ENCODE measurements around the gene TRIM66. TPM values are rescaled to one million over a fixed set of nuclear protein-coding genes. Genes with fewer than 3 reads are reported as not detected.

TRIM66 gene
- total and polyA plus RNA-seq, 4 donors, result 3.4 to 18.7 (median 8.9) TPM

GRCh38 chr11:8709777-8710176 lies 27.3 kb upstream of the TRIM66 start:
- Histone ChIP-seq H3K9me3 (ENCODE audit: control insufficient read depth, low read length) (no peaks in the 10 kb centered on the region), H3K27ac (ENCODE audit: low read depth in 1 of 2, low read length in 2 of 2) (peak overlapping the region; percentile 53 to 55), H3K36me3 (ENCODE audit: control insufficient read depth in 1 of 2, insufficient read depth in 2 of 2, low read length in 1 of 2) (no peaks in the 10 kb centered on the region), H3K4me3 (ENCODE audit: low read length in 2 of 2) (no peak overlapping the region), H3K4me1 (ENCODE audit: control insufficient read depth in 1 of 2, insufficient read depth in 2 of 2, low read length in 2 of 2) (no peaks in the 10 kb centered on the region), H3K27me3 (ENCODE audit: control insufficient read depth in 1 of 2, insufficient read depth in 2 of 2, low read length in 1 of 2) (no peaks in the 10 kb centered on the region)
- ATAC-seq (ENCODE audit: low FRiP score) (no peak), DNase-seq (no peak)
- intact Hi-C loops (cut with DNase I), result loop anchor here in 1 of 2 donors (2.0 to 5.0 kb wide), 2 partner anchors 21 to 98 kb away; no protein-coding TSS in a partner anchor
- WGBS, 2 donors, result 90 to 91% methylated on average over 4 of the region's 4 CpGs

- ATAC-seq (ENCODE audit: low FRiP score) (peak; percentile 91), DNase-seq (peak; percentile 96 to 98)
- Histone ChIP-seq H3K9me3 (ENCODE audit: control insufficient read depth, low read length) (no peaks in the 10 kb centered on the region), H3K27me3 (ENCODE audit: control insufficient read depth in 1 of 2, insufficient read depth in 2 of 2, low read length in 1 of 2) (no peaks in the 10 kb centered on the region), H3K4me3 (ENCODE audit: low read length in 2 of 2) (no peak overlapping the region), H3K4me1 (ENCODE audit: control insufficient read depth in 1 of 2, insufficient read depth in 2 of 2, low read length in 2 of 2) (no peaks in the 10 kb centered on the region), H3K36me3 (ENCODE audit: control insufficient read depth in 1 of 2, insufficient read depth in 2 of 2, low read length in 1 of 2) (no peaks in the 10 kb centered on the region), H3K27ac (ENCODE audit: low read depth in 1 of 2, low read length in 2 of 2) (peak overlapping the region; percentile 76 to 95)
- intact Hi-C loops (cut with DNase I), result loop anchor here in 1 of 2 donors (2.0 to 5.0 kb wide), 2 partner anchors 20 to 98 kb away; no protein-coding TSS in a partner anchor
- WGBS, 2 donors, result 7 to 9% methylated on average over 12 of the region's 12 CpGs
Observed at GRCh38 chr11:8709002-8709672, 26.7 kb upstream of the TRIM66 start.

- Histone ChIP-seq H3K9me3 (ENCODE audit: control insufficient read depth, low read length) (no peaks in the 10 kb centered on the region), H3K4me3 (ENCODE audit: low read length in 2 of 2) (no peak overlapping the region), H3K4me1 (ENCODE audit: control insufficient read depth in 1 of 2, insufficient read depth in 2 of 2, low read length in 2 of 2) (no peaks in the 10 kb centered on the region), H3K27me3 (ENCODE audit: control insufficient read depth in 1 of 2, insufficient read depth in 2 of 2, low read length in 1 of 2) (no peaks in the 10 kb centered on the region), H3K36me3 (ENCODE audit: control insufficient read depth in 1 of 2, insufficient read depth in 2 of 2, low read length in 1 of 2) (no peaks in the 10 kb centered on the region), H3K27ac (ENCODE audit: low read depth in 1 of 2, low read length in 2 of 2) (peak overlapping the region; percentile 76 to 95)
- DNase-seq (peak in 1 of 2 donors; percentile 73), ATAC-seq (ENCODE audit: low FRiP score) (peak; percentile 11)
- 7 to 12% methylated on average over 10 of the region's 10 CpGs for WGBS, 2 donors
- intact Hi-C loops (cut with DNase I), result loop anchor here in 1 of 2 donors (2.0 to 5.0 kb wide), 2 partner anchors 19 to 100 kb away; no protein-coding TSS in a partner anchor
Observed at GRCh38 chr11:8707541-8708191, 25.2 kb upstream of the TRIM66 start.

- Histone ChIP-seq H3K27me3 (ENCODE audit: control insufficient read depth in 1 of 2, insufficient read depth in 2 of 2, low read length in 1 of 2) (no peaks in the 10 kb centered on the region), H3K9me3 (ENCODE audit: control insufficient read depth, low read length) (no peaks in the 10 kb centered on the region), H3K27ac (ENCODE audit: low read depth in 1 of 2, low read length in 2 of 2) (peak overlapping the region; percentile 76 to 95), H3K36me3 (ENCODE audit: control insufficient read depth in 1 of 2, insufficient read depth in 2 of 2, low read length in 1 of 2) (no peaks in the 10 kb centered on the region), H3K4me3 (ENCODE audit: low read length in 2 of 2) (no peak overlapping the region), H3K4me1 (ENCODE audit: control insufficient read depth in 1 of 2, insufficient read depth in 2 of 2, low read length in 2 of 2) (no peaks in the 10 kb centered on the region)
- 83% methylated on average over 14 of the region's 14 CpGs for WGBS, 2 donors
- intact Hi-C loops (cut with DNase I), result loop anchor here in 1 of 2 donors (5.0 kb wide), 1 partner anchor 100 kb away; no protein-coding TSS in a partner anchor
- ATAC-seq (ENCODE audit: low FRiP score) (no peak), DNase-seq (no peak)
Observed at GRCh38 chr11:8706673-8707432, 24.4 kb upstream of the TRIM66 start.

GRCh38 chr11:8705146-8705545 lies 22.7 kb upstream of the TRIM66 start:
- H3K27me3 ChIP-seq (ENCODE audit: control insufficient read depth in 1 of 2, insufficient read depth in 2 of 2, low read length in 1 of 2), result no peaks in the 10 kb centered on the region
- intact Hi-C loops (cut with DNase I), result loop anchor here in 1 of 2 donors (5.0 kb wide), 1 partner anchor 102 kb away; no protein-coding TSS in a partner anchor
- peaks cover 0 to under 1% of the 10 kb centered on the region in 2 donors for H3K36me3 ChIP-seq (ENCODE audit: control insufficient read depth in 1 of 2, insufficient read depth in 2 of 2, low read length in 1 of 2)
- peak in 1 of 2 donors; percentile 42 for DNase-seq
- no peak for ATAC-seq (ENCODE audit: low FRiP score)
- H3K4me3 ChIP-seq (ENCODE audit: low read length in 2 of 2), result no peak overlapping the region
- H3K4me1 ChIP-seq (ENCODE audit: control insufficient read depth in 1 of 2, insufficient read depth in 2 of 2, low read length in 2 of 2), result no peaks in the 10 kb centered on the region
- 90 to 100% methylated on average over 5 of the region's 5 CpGs for WGBS, 2 donors
- H3K9me3 ChIP-seq (ENCODE audit: control insufficient read depth, low read length), result no peaks in the 10 kb centered on the region
- H3K27ac ChIP-seq (ENCODE audit: low read depth in 1 of 2, low read length in 2 of 2), result no peak overlapping the region

GRCh38 chr11:8704136-8704535 lies 21.7 kb upstream of the TRIM66 start:
- H3K4me1 ChIP-seq (ENCODE audit: control insufficient read depth in 1 of 2, insufficient read depth in 2 of 2, low read length in 2 of 2), result no peaks in the 10 kb centered on the region
- intact Hi-C loops (cut with DNase I), result no loop called here
- no peak overlapping the region for H3K4me3 ChIP-seq (ENCODE audit: low read length in 2 of 2)
- peak in 1 of 2 donors; percentile 52 for DNase-seq
- no peaks in the 10 kb centered on the region for H3K9me3 ChIP-seq (ENCODE audit: control insufficient read depth, low read length)
- 88 to 92% methylated on average over 2 of the region's 2 CpGs for WGBS, 2 donors
- no peaks in the 10 kb centered on the region for H3K27me3 ChIP-seq (ENCODE audit: control insufficient read depth in 1 of 2, insufficient read depth in 2 of 2, low read length in 1 of 2)
- ATAC-seq (ENCODE audit: low FRiP score), result no peak
- H3K27ac ChIP-seq (ENCODE audit: low read depth in 1 of 2, low read length in 2 of 2), result no peak overlapping the region
- peaks cover 0 to 3% of the 10 kb centered on the region in 2 donors for H3K36me3 ChIP-seq (ENCODE audit: control insufficient read depth in 1 of 2, insufficient read depth in 2 of 2, low read length in 1 of 2)

GRCh38 chr11:8702598-8702915 lies 20.1 kb upstream of the TRIM66 start:
- Histone ChIP-seq H3K27ac (ENCODE audit: low read depth in 1 of 2, low read length in 2 of 2) (no peak overlapping the region), H3K4me1 (ENCODE audit: control insufficient read depth in 1 of 2, insufficient read depth in 2 of 2, low read length in 2 of 2) (no peaks in the 10 kb centered on the region), H3K27me3 (ENCODE audit: control insufficient read depth in 1 of 2, insufficient read depth in 2 of 2, low read length in 1 of 2) (no peaks in the 10 kb centered on the region), H3K4me3 (ENCODE audit: low read length in 2 of 2) (no peak overlapping the region), H3K9me3 (ENCODE audit: control insufficient read depth, low read length) (no peaks in the 10 kb centered on the region), H3K36me3 (ENCODE audit: control insufficient read depth in 1 of 2, insufficient read depth in 2 of 2, low read length in 1 of 2) (peaks cover 0 to 4% of the 10 kb centered on the region in 2 donors)
- no peak for ATAC-seq (ENCODE audit: low FRiP score)
- WGBS, 2 donors, result 93% methylated on average over 14 of the region's 14 CpGs
- DNase-seq, result peak in 1 of 2 donors; percentile 61
- intact Hi-C loops (cut with DNase I), result no loop called here

- intact Hi-C loops (cut with DNase I), result no loop called here
- DNase-seq (peak in 1 of 2 donors; percentile 54), ATAC-seq (ENCODE audit: low FRiP score) (no peak)
- no peak overlapping the region for H3K4me3 ChIP-seq (ENCODE audit: low read length in 2 of 2)
- H3K9me3 ChIP-seq (ENCODE audit: control insufficient read depth, low read length), result no peaks in the 10 kb centered on the region
- no peaks in the 10 kb centered on the region for H3K27me3 ChIP-seq (ENCODE audit: control insufficient read depth in 1 of 2, insufficient read depth in 2 of 2, low read length in 1 of 2)
- no peak overlapping the region for H3K27ac ChIP-seq (ENCODE audit: low read depth in 1 of 2, low read length in 2 of 2)
- H3K4me1 ChIP-seq (ENCODE audit: control insufficient read depth in 1 of 2, insufficient read depth in 2 of 2, low read length in 2 of 2), result no peaks in the 10 kb centered on the region
- WGBS, 2 donors, result 93 to 94% methylated on average over 10 of the region's 10 CpGs
- H3K36me3 ChIP-seq (ENCODE audit: control insufficient read depth in 1 of 2, insufficient read depth in 2 of 2, low read length in 1 of 2), result peaks cover 0 to 4% of the 10 kb centered on the region in 2 donors
Observed at GRCh38 chr11:8701891-8702597, 19.6 kb upstream of the TRIM66 start.
